ENCODE results near the gene GNG12. TPM values are rescaled to one million over a fixed set of nuclear protein-coding genes. Genes with fewer than 3 reads are reported as not detected.

GNG12 gene
- total RNA-seq: 10 to 100 TPM; 17.9 to 24.5 (median 22.1) TPM

DNA sequence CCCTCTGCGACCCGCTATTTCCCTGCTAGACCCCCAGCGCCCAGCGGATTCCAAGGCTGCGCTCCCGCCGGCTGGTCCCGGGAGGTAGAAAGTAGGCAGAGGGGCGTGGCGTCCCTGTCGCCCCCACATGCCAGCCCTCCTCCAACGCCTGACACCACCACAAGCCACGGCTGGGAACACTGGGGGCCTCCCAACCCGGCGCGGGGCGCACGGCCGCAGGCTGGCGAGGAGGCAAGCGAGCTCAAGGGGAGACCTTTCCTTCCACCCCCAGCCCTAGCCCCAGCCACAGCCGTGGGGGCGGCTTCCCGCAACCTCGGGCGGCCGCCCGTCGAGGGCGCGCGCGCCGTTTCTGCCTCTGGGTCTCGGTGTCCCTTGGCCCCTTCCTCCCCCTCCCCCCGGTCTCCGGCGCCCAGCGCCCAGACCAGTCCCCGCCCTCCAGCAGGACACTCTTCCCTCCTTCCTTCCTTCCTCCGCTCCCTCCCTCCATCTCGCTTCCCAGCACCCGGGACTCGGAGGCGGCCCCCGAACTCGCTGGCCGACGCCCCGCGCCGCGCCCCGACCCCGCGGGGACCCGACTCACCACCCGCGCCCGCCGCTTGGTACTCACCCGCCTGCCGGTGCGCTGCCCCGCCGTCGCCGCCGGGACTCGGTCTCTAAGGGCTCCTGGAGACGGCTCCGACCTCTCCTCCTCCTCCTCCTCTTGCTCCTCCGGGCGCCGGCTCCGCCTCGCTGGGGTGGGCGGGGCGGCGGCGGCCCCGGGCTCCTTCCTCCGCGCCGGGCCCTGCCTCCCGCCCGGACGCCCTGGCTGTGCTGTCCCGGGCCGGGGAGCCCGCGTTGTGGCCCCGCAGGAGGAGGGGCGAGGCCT is at the start of gene GNG12:
Gene GNG12, minus strand, starts transcription at position 731 of the 865 bp plus-strand sequence. CDS start 125,781 bp downstream, outside the sequence.
- Histone ChIP-seq H3K36me3 (no peaks in the 10 kb centered on the region), H3K4me1 (peaks cover 19 to 20% of the 10 kb centered on the region in 2 donors), H3K9me3 (no peaks in the 10 kb centered on the region), H3K4me3 (peak within 1 kb of the TSS; percentile 63 to 81 (median 77)), H3K27me3 (no peaks in the 10 kb centered on the region), H3K27ac (peak within 1 kb of the TSS; percentile 77 to 86 (median 82))
- peak; percentile 21 to 50 for TF ChIP-seq POLR2A (IDR thresholded peaks at IDR 0.05)
- TF ChIP-seq CTCF (IDR thresholded peaks at IDR 0.05 in 4 of 5, conservative IDR thresholded peaks at IDR 0.05 in 1 of 5): no peak
- ATAC-seq (peak; percentile 76 to 77), DNase-seq (peak; percentile 52 to 59)
- intact Hi-C loops (cut with DNase I; ENCODE audit: low total_unique reads): loop anchor here (2.0 to 10.0 kb wide), 4 partner anchors 66 to 399 kb away; partner anchors contain the start of gene WLS
- in situ Hi-C loops (cut with MboI; ENCODE audit: low sequenced_read_pairs in 4 of 4): no loop called here

GRCh38 chr1:67882196-67882958 is 49.1 kb upstream of the GNG12 start:
- intact Hi-C loops (cut with DNase I; ENCODE audit: low total_unique reads): no loop called here
- in situ Hi-C loops (cut with MboI; ENCODE audit: low sequenced_read_pairs in 4 of 4): no loop called here
- Histone ChIP-seq H3K9me3 (no peaks in the 10 kb centered on the region), H3K27me3 (no peaks in the 10 kb centered on the region), H3K4me3 (no peak overlapping the region), H3K4me1 (no peaks in the 10 kb centered on the region), H3K27ac (no peak overlapping the region), H3K36me3 (no peaks in the 10 kb centered on the region)
- DNase-seq: no peak
- ATAC-seq: no peak
- TF ChIP-seq POLR2A (IDR thresholded peaks at IDR 0.05) (no peak), CTCF (IDR thresholded peaks at IDR 0.05 in 4 of 5, conservative IDR thresholded peaks at IDR 0.05 in 1 of 5) (no peak)

GRCh38 chr1:67880056-67880601 is 46.9 kb upstream of the GNG12 start:
- intact Hi-C loops (cut with DNase I; ENCODE audit: low total_unique reads): no loop called here
- Histone ChIP-seq H3K9me3 (no peaks in the 10 kb centered on the region), H3K4me3 (no peak overlapping the region), H3K36me3 (peaks cover 0 to 3% of the 10 kb centered on the region in 2 donors), H3K27ac (no peak overlapping the region), H3K4me1 (no peaks in the 10 kb centered on the region), H3K27me3 (no peaks in the 10 kb centered on the region)
- no peak for DNase-seq
- in situ Hi-C loops (cut with MboI; ENCODE audit: low sequenced_read_pairs in 4 of 4): no loop called here
- TF ChIP-seq POLR2A (IDR thresholded peaks at IDR 0.05) (no peak), CTCF (IDR thresholded peaks at IDR 0.05 in 4 of 5, conservative IDR thresholded peaks at IDR 0.05 in 1 of 5) (no peak)
- no peak for ATAC-seq

GRCh38 chr1:67879485-67879884 is 46.2 kb upstream of the GNG12 start:
- no peaks in the 10 kb centered on the region for H3K27me3 ChIP-seq
- H3K36me3 ChIP-seq: peaks cover 0 to 3% of the 10 kb centered on the region in 2 donors
- H3K9me3 ChIP-seq: no peaks in the 10 kb centered on the region
- TF ChIP-seq POLR2A (IDR thresholded peaks at IDR 0.05): no peak
- no peak for TF ChIP-seq CTCF (IDR thresholded peaks at IDR 0.05 in 4 of 5, conservative IDR thresholded peaks at IDR 0.05 in 1 of 5)
- intact Hi-C loops (cut with DNase I; ENCODE audit: low total_unique reads) (no loop called here), in situ Hi-C loops (cut with MboI; ENCODE audit: low sequenced_read_pairs in 4 of 4) (no loop called here)
- no peaks in the 10 kb centered on the region for H3K4me1 ChIP-seq
- no peak overlapping the region for H3K27ac ChIP-seq
- H3K4me3 ChIP-seq: no peak overlapping the region
- ATAC-seq (no peak), DNase-seq (no peak)
